ENCODE results near the gene CNKSR3.

GRCh38 chr6:154471609-154472362 lies 38.7 kb downstream of the CNKSR3 start:
- no peak for TF ChIP-seq CTCF (IDR thresholded peaks at IDR 0.05; ENCODE audit: poor library complexity)
- no peak for TF ChIP-seq EZH2 (IDR thresholded peaks at IDR 0.05; ENCODE audit: borderline replicate concordance)
- no peak for TF ChIP-seq EZH2phosphoT487 (IDR thresholded peaks at IDR 0.05; ENCODE audit: low read depth, severe bottlenecking, unreplicated experiment)

Measured in hepatocyte (in vitro differentiated cells).